ENCODE measurements around the gene PDHA1. TPM values are rescaled to one million over a fixed set of nuclear protein-coding genes. Genes with fewer than 3 reads are reported as not detected.

The PDHA1 gene
- total and polyA plus RNA-seq, 2 experiments from 2014 or later, result 144 to 396 TPM

- 85% methylated on average over 5 of the region's 5 CpGs for WGBS (ENCODE audit: low lambda C conversion rate, missing lambda C conversion rate)
- H3K9me3 ChIP-seq (ENCODE audit: low read depth), result no peaks in the 10 kb centered on the region
Observed at GRCh38 chrX:19370061-19370460, 26.3 kb downstream of the PDHA1 start.

GRCh38 chrX:19372170-19372546, 28.4 kb downstream of the PDHA1 start:
- H3K79me2 ChIP-seq, result no peaks in the 10 kb centered on the region
- no peaks in the 10 kb centered on the region for H3K27me3 ChIP-seq
- peak overlapping the region; percentile 65 for H3K27ac ChIP-seq
- H3K4me3 ChIP-seq, result peak overlapping the region; percentile 12
- no peaks in the 10 kb centered on the region for H4K20me1 ChIP-seq (ENCODE audit: insufficient read depth, poor library complexity, severe bottlenecking)
- no peaks in the 10 kb centered on the region for H3K4me1 ChIP-seq (ENCODE audit: insufficient read depth)
- H3K36me3 ChIP-seq (replicated peaks; ENCODE audit: insufficient read depth, low read depth), result no peaks in the 10 kb centered on the region
- no peaks in the 10 kb centered on the region for H3K9me2 ChIP-seq (replicated peaks; ENCODE audit: insufficient read depth)
- H2AFZ ChIP-seq, result peak overlapping the region; percentile 60
- H3K4me2 ChIP-seq, result peak overlapping the region; percentile 86
- no peak for TF ChIP-seq EZH2phosphoT487 (IDR thresholded peaks at IDR 0.05; ENCODE audit: low read depth, severe bottlenecking, unreplicated experiment)
- peak; percentile 75 for TF ChIP-seq CTCF (IDR thresholded peaks at IDR 0.05; ENCODE audit: poor library complexity)
- no peak for TF ChIP-seq EZH2 (IDR thresholded peaks at IDR 0.05; ENCODE audit: borderline replicate concordance)
- H3K9me3 ChIP-seq (ENCODE audit: low read depth), result no peaks in the 10 kb centered on the region
- 37% methylated on average over 9 of the region's 9 CpGs for WGBS (ENCODE audit: low lambda C conversion rate, missing lambda C conversion rate)
- DNase-seq (ENCODE audit: low spot score), result peak; percentile 80

More at GRCh38 chrX:19370061-19370460, 26.3 kb downstream of the PDHA1 start:
- Histone ChIP-seq H3K27ac (no peak overlapping the region), H3K9me2 (replicated peaks; ENCODE audit: insufficient read depth) (no peaks in the 10 kb centered on the region), H2AFZ (no peak overlapping the region), H3K4me2 (no peak overlapping the region), H3K4me3 (no peak overlapping the region), H3K36me3 (replicated peaks; ENCODE audit: insufficient read depth, low read depth) (no peaks in the 10 kb centered on the region), H4K20me1 (ENCODE audit: insufficient read depth, poor library complexity, severe bottlenecking) (no peaks in the 10 kb centered on the region), H3K79me2 (no peaks in the 10 kb centered on the region), H3K27me3 (no peaks in the 10 kb centered on the region), H3K4me1 (ENCODE audit: insufficient read depth) (no peaks in the 10 kb centered on the region)
- no peak for DNase-seq (ENCODE audit: low spot score)
- TF ChIP-seq EZH2 (IDR thresholded peaks at IDR 0.05; ENCODE audit: borderline replicate concordance), result no peak
- no peak for TF ChIP-seq CTCF (IDR thresholded peaks at IDR 0.05; ENCODE audit: poor library complexity)
- no peak for TF ChIP-seq EZH2phosphoT487 (IDR thresholded peaks at IDR 0.05; ENCODE audit: low read depth, severe bottlenecking, unreplicated experiment)

- Histone ChIP-seq H3K9me3 (ENCODE audit: low read depth) (no peaks in the 10 kb centered on the region), H3K4me2 (peak overlapping the region; percentile 86), H3K27me3 (no peaks in the 10 kb centered on the region)
Observed at GRCh38 chrX:19372547-19373331, 29.0 kb downstream of the PDHA1 start.

More at GRCh38 chrX:19372547-19373331, 29.0 kb downstream of the PDHA1 start:
- DNase-seq (ENCODE audit: low spot score), result peak; percentile 28
- no peaks in the 10 kb centered on the region for H3K79me2 ChIP-seq
- no peaks in the 10 kb centered on the region for H4K20me1 ChIP-seq (ENCODE audit: insufficient read depth, poor library complexity, severe bottlenecking)
- no peaks in the 10 kb centered on the region for H3K4me1 ChIP-seq (ENCODE audit: insufficient read depth)
- peak overlapping the region; percentile 65 for H3K27ac ChIP-seq
- 52% methylated on average over 18 of the region's 20 CpGs for WGBS (ENCODE audit: low lambda C conversion rate, missing lambda C conversion rate)
- H3K36me3 ChIP-seq (replicated peaks; ENCODE audit: insufficient read depth, low read depth), result no peaks in the 10 kb centered on the region
- H2AFZ ChIP-seq, result peak overlapping the region; percentile 60
- no peaks in the 10 kb centered on the region for H3K9me2 ChIP-seq (replicated peaks; ENCODE audit: insufficient read depth)
- H3K4me3 ChIP-seq, result peak overlapping the region; percentile 12
- TF ChIP-seq EZH2phosphoT487 (IDR thresholded peaks at IDR 0.05; ENCODE audit: low read depth, severe bottlenecking, unreplicated experiment) (no peak), CTCF (IDR thresholded peaks at IDR 0.05; ENCODE audit: poor library complexity) (no peak), EZH2 (IDR thresholded peaks at IDR 0.05; ENCODE audit: borderline replicate concordance) (no peak)

All from hepatocyte (in vitro differentiated cells).